GM12878 (cell line): ENCODE measurements around the gene SVIL. TPM values are rescaled to one million over a fixed set of nuclear protein-coding genes. Genes with fewer than 3 reads are reported as not detected.

ENCODE experiments used
- ATAC-seq: fragments of 200-7000 bp; cut with Tn5 transposase; 3 replicates; pipeline ENCODE4 v1.9.1; 2020; ENCODE audit warnings: mild to moderate bottlenecking, moderate library complexity
- BruUV-seq: library from RNA; stranded (reverse); fragments of 400-500 nt; replicated peaks from 2 replicates; lab custom pipeline; 2021; lab: Mats Ljungman, UMichigan
- CTCF ChIA-PET: fragments of 300-600 bp; sonication (Branson Sonifier 250); formaldehyde crosslinking; extraction: SDS; loops from one replicate; lab custom pipeline; 2021; ENCODE audit warnings: inconsistent platforms; lab: Yijun Ruan, JAX
- POLR2A ChIA-PET: fragments of 350-600 bp; formaldehyde crosslinking; extraction: SDS; loops from one replicate; lab custom pipeline; 2021; ENCODE audit warnings: inconsistent platforms; lab: Charles Lee
- RAD21 ChIA-PET: fragments of 300-600 bp; sonication (Branson Sonifier 250); formaldehyde crosslinking; loops from one replicate; lab custom pipeline; 2023; ENCODE audit warnings: antibody characterized with exemption; ENCODE audit not compliant: unreplicated experiment; lab: Charles Lee
- SMC1A ChIA-PET: fragments of 300-600 bp; sonication (Branson Sonifier 250); formaldehyde crosslinking; loops from one replicate; lab custom pipeline; 2023; ENCODE audit not compliant: unreplicated experiment, uncharacterized antibody; lab: Charles Lee
- DNase-seq: peaks from one replicate; pipeline ENCODE4 v3.0.0-alpha.2; 2011; ENCODE audit warnings: low read depth, low spot score
- FAIRE-seq: peaks from 3 replicates; lab custom pipeline; 2011; peaks lifted over from hg19 to GRCh38; lab: Jason Lieb, UNC
- H2AFZ ChIP-seq: 2 replicates; pipeline ENCODE4 v1.6.0; 2011; ENCODE audit warnings: low read depth, low read length, control low read depth; ENCODE audit not compliant: control insufficient read depth
- H3K27ac ChIP-seq: 2 replicates; pipeline ENCODE4 v1.5.1; 2011; ENCODE audit warnings: control low read depth; ENCODE audit not compliant: control insufficient read depth, insufficient read depth
- H3K27me3 ChIP-seq, 2 experiments: replicated peaks in 1 of 2; 2 replicates each; pipeline versions ENCODE4 v1.6.0 to v1.6.1; 2011; ENCODE audit warnings: low read length in 1 of 2; ENCODE audit not compliant: control insufficient read depth in 2 of 2, insufficient read depth in 2 of 2
- H3K36me3 ChIP-seq, 2 experiments: 2 replicates each; pipeline ENCODE4 v1.5.1; 2011; ENCODE audit warnings: low read length in 1 of 2; ENCODE audit not compliant: control insufficient read depth in 2 of 2, insufficient read depth in 2 of 2
- H3K4me1 ChIP-seq: 2 replicates; pipeline ENCODE4 v1.6.1; 2011; ENCODE audit warnings: mild to moderate bottlenecking, low read length, moderate library complexity, mixed read lengths; ENCODE audit not compliant: control insufficient read depth, insufficient read depth
- H3K4me2 ChIP-seq: 2 replicates; pipeline ENCODE4 v1.6.0; 2011; ENCODE audit warnings: control low read depth; ENCODE audit not compliant: control insufficient read depth, insufficient read depth
- H3K4me3 ChIP-seq: fragments of 200-600 bp; sonication (generic); 2 replicates; pipeline ENCODE4 v1.5.1; 2016
- H3K79me2 ChIP-seq: 2 replicates; pipeline ENCODE4 v1.6.0; 2011; ENCODE audit warnings: low read length; ENCODE audit not compliant: control insufficient read depth, insufficient read depth
- H3K9ac ChIP-seq: 2 replicates; pipeline ENCODE4 v1.8.0; 2011; ENCODE audit warnings: low read length, control low read depth, mixed read lengths; ENCODE audit not compliant: control insufficient read depth, insufficient read depth
- H3K9me3 ChIP-seq: replicated peaks from 3 replicates; pipeline ENCODE4 v1.5.1; 2011; ENCODE audit warnings: mild to moderate bottlenecking, low read length; ENCODE audit not compliant: control insufficient read depth, insufficient read depth
- H4K20me1 ChIP-seq: 2 replicates; pipeline ENCODE4 v1.6.0; 2011; ENCODE audit not compliant: control insufficient read depth, insufficient read depth
- BCLAF1 ChIP-seq: fragments of 450-650 bp; IDR thresholded peaks from 2 replicates; pipeline ENCODE4 v1.6.1; 2017; ENCODE audit warnings: antibody characterized with exemption, mild to moderate bottlenecking, moderate library complexity
- EP300 ChIP-seq, 2 experiments: fragments of 150-350 bp in 1 of 2; IDR thresholded peaks; 2 replicates each; pipeline ENCODE4 v1.6.1; 2011 to 2012; ENCODE audit warnings: low read depth in 2 of 2, low read length in 2 of 2, borderline replicate concordance in 1 of 2, improper control_type of control experiment in 1 of 2, inconsistent platforms in 1 of 2; ENCODE audit not compliant: control insufficient read depth in 1 of 2
- ETV6 ChIP-seq, 2 experiments: fragments of 450-650 bp in 1 of 2; IDR thresholded peaks in 1 of 2; conservative IDR thresholded peaks in 1 of 2; 2 replicates each; pipeline ENCODE4 v1.6.1; 2014; ENCODE audit warnings: antibody characterized with exemption in 1 of 2, borderline replicate concordance in 1 of 2, low read depth in 1 of 2, mild to moderate bottlenecking in 1 of 2, moderate library complexity in 1 of 2
- EZH2 ChIP-seq: IDR thresholded peaks from 2 replicates; pipeline ENCODE4 v1.6.1; 2012; ENCODE audit warnings: low read depth, mild to moderate bottlenecking, control low read depth, inconsistent platforms, low read length, borderline replicate concordance; ENCODE audit not compliant: control insufficient read depth
- FOXM1 ChIP-seq: IDR thresholded peaks from 2 replicates; pipeline ENCODE4 v1.6.1; 2012; ENCODE audit warnings: low read depth, mild to moderate bottlenecking, inconsistent platforms, low read length, moderate library complexity
- IKZF2 ChIP-seq, 2 experiments: fragments of 450-650 bp; IDR thresholded peaks; 2 replicates each; pipeline ENCODE4 v1.6.1; 2017; ENCODE audit warnings: mild to moderate bottlenecking in 2 of 2, moderate library complexity in 2 of 2
- NBN ChIP-seq: fragments of 450-650 bp; IDR thresholded peaks from 2 replicates; pipeline ENCODE4 v1.6.1; 2016
- NR2C1 ChIP-seq: fragments of 450-650 bp; IDR thresholded peaks from 2 replicates; pipeline ENCODE4 v1.6.1; 2017; ENCODE audit warnings: antibody characterized with exemption, mild to moderate bottlenecking, moderate library complexity
- RELA ChIP-seq: fragments of 450-650 bp; IDR thresholded peaks from 2 replicates; pipeline ENCODE4 v1.8.0; 2014; ENCODE audit warnings: borderline replicate concordance; ENCODE audit not compliant: partially characterized antibody
- SMAD1 ChIP-seq: fragments of 450-650 bp; IDR thresholded peaks from 2 replicates; pipeline ENCODE4 v1.6.1; 2018; ENCODE audit warnings: mild to moderate bottlenecking, low read depth; ENCODE audit not compliant: partially characterized antibody
- SMAD5 ChIP-seq: IDR thresholded peaks from 2 replicates; pipeline ENCODE4 v1.6.1; 2016; ENCODE audit warnings: antibody characterized with exemption, low read depth
- SP1 ChIP-seq: IDR thresholded peaks from one replicate; pipeline ENCODE4 v1.6.1; 2011; ENCODE audit warnings: low read depth, low read length
- STAT3 ChIP-seq: IDR thresholded peaks from 2 replicates; pipeline ENCODE4 v1.6.1; 2011; ENCODE audit warnings: low read depth, low read length, improper control_type of control experiment
- TCF3 ChIP-seq: IDR thresholded peaks from 2 replicates; pipeline ENCODE4 v1.6.1; 2012; ENCODE audit warnings: low read depth, mild to moderate bottlenecking, low read length, borderline replicate concordance; ENCODE audit not compliant: insufficient read depth
- USF2 ChIP-seq: IDR thresholded peaks from 2 replicates; pipeline ENCODE4 v1.6.1; 2011; ENCODE audit warnings: low read depth, low read length, improper control_type of control experiment, borderline replicate concordance
- YBX1 ChIP-seq: fragments of 450-650 bp; IDR thresholded peaks from 2 replicates; pipeline ENCODE4 v1.6.1; 2016; ENCODE audit warnings: antibody characterized with exemption
- ZNF274 ChIP-seq: IDR thresholded peaks from one replicate; pipeline ENCODE4 v1.8.0; 2011; ENCODE audit not compliant: insufficient read length, insufficient read depth
- WGBS: methylation state at CpG from one replicate; pipeline ENCODE4 v1.1.6; 2016; ENCODE audit warnings: low lambda C conversion rate; ENCODE audit not compliant: insufficient replicate concordance, insufficient coverage; ENCODE audit errors: missing lambda C conversion rate; 5-methylcytosine and 5-hydroxymethylcytosine counted together
- in situ Hi-C: fragments of 300-500 bp; cut with MboI; formaldehyde crosslinking; loops from 9 replicates; pipeline ENCODE4 v1.14.3; 2018; ENCODE audit warnings: mixed read lengths
- intact Hi-C: fragments of 100-400 bp; cut with micrococcal nuclease; formaldehyde crosslinking; loops from one replicate; pipeline ENCODE4 v1.14.2; 2022; ENCODE audit not compliant: unreplicated experiment
- polyA plus RNA-seq, 11 experiments: library from polyadenylated mRNA; depleted of rRNA in 4 of 11; unstranded in 6 of 11; stranded (reverse) in 5 of 11; fragments of >200 nt; fragmentation: Nextera tagmentation in 4 of 11; fragmentation: Illumina TruSeq in 1 of 11; extraction: Ambion mirVana in 4 of 11; extraction: Trizol in 1 of 11; gene quantifications; 1 replicate in 1 of 11; 2 replicates in 10 of 11; pipeline versions ENCODE4 v1.2.1 to v1.2.3, GENCODE V29; 2011 to 2016; ENCODE audit warnings: inconsistent platforms in 2 of 11, missing spikeins in 2 of 11, low read depth in 1 of 11
- total RNA-seq, 4 experiments: library from RNA; depleted of rRNA in 3 of 4; stranded (reverse); fragments of >200 nt in 3 of 4; fragmentation: Illumina TruSeq in 1 of 4; extraction: Trizol in 1 of 4; gene quantifications; 2 replicates each; pipeline versions ENCODE4 v1.2.1 to v1.2.3, GENCODE V29; 2013 to 2021

SVIL gene
- total and polyA plus RNA-seq, 10 of the 15 experiments (the other 5 are each of a cell fraction or from before 2014, with no cell fraction given) = 0.22 to 1.9 (median 0.87) TPM

- whole genome bisulfite sequencing = 0% methylated on average over 2 of the region's 2 CpGs
- Histone ChIP-seq H3K4me1 (no peaks in the 10 kb centered on the region), H3K27ac (no peak overlapping the region), H3K27me3 (no peaks in the 10 kb centered on the region), H4K20me1 (no peaks in the 10 kb centered on the region), H3K4me3 (no peak overlapping the region), H3K79me2 (no peaks in the 10 kb centered on the region), H3K9me3 (peaks cover 8% of the 10 kb centered on the region; the same call in 2 of the 3 replicates), H3K9ac (no peak overlapping the region), H2AFZ (no peak overlapping the region), H3K4me2 (no peak overlapping the region), H3K36me3 (peaks cover 0 to under 1% of the 10 kb centered on the region in 2 experiments; a peak in 1 of 4 replicates)
- CTCF ChIA-PET = no interaction called here
- POLR2A ChIA-PET = no interaction called here
- in situ Hi-C loops (no loop called here), intact Hi-C loops (no loop called here)
- BruUV-seq = no TSS peak
- ATAC-seq = no peak
- DNase-seq = no peak
- FAIRE-seq = no peak
- SMC1A ChIA-PET = no interaction called here
- TF ChIP-seq SMAD5 (no peak), SP1 (no peak), USF2 (no peak), RELA (no peak), EP300 (IDR thresholded peaks at IDR 0.05; ENCODE audit: borderline replicate concordance in 1 of 2, control insufficient read depth in 1 of 2, low read depth in 2 of 2, low read length in 2 of 2) (no peak), TCF3 (no peak), ETV6 (conservative IDR thresholded peaks at IDR 0.05 in 1 of 2, IDR thresholded peaks at IDR 0.05 in 1 of 2; ENCODE audit: borderline replicate concordance in 1 of 2, low read depth in 1 of 2) (no peak), BCLAF1 (no peak), ZNF274 (no peak), YBX1 (no peak), EZH2 (no peak), NR2C1 (no peak), SMAD1 (no peak), NBN (no peak), FOXM1 (no peak), STAT3 (no peak), IKZF2 (IDR thresholded peaks at IDR 0.05) (no peak)
- RAD21 ChIA-PET = no interaction called here
Observed at GRCh38 chr10:29652192-29652591, 17.4 kb upstream of the SVIL start.
